HEK293 (cell line): Measurements from ENCODE around the gene HOXB9.

Experiments used
- GLIS1 ChIP-seq: fragments of 450-650 bp; formaldehyde crosslinking; IDR thresholded peaks from 2 replicates; pipeline ENCODE4 v1.5.1; 2016; ENCODE audit warnings: missing biosample characterization, missing genetic modification characterization
- MZF1 ChIP-seq: fragments of 450-650 bp; formaldehyde crosslinking; IDR thresholded peaks from 2 replicates; pipeline ENCODE4 v1.5.1; 2017; ENCODE audit warnings: missing biosample characterization, missing genetic modification characterization, borderline replicate concordance
- PRDM1 ChIP-seq: fragments of 450-650 bp; formaldehyde crosslinking; IDR thresholded peaks from 2 replicates; pipeline ENCODE4; 2016; ENCODE audit warnings: missing biosample characterization, missing genetic modification characterization
- SALL2 ChIP-seq: fragments of 450-650 bp; formaldehyde crosslinking; IDR thresholded peaks from 2 replicates; pipeline ENCODE4 v1.5.0; 2017; ENCODE audit warnings: missing biosample characterization, mild to moderate bottlenecking, missing genetic modification characterization, borderline replicate concordance
- SP3 ChIP-seq: fragments of 450-650 bp; formaldehyde crosslinking; IDR thresholded peaks from 2 replicates; pipeline ENCODE4 v1.5.1; 2016; ENCODE audit warnings: missing biosample characterization, missing genetic modification characterization
- TRIM28 ChIP-seq: IDR thresholded peaks from 2 replicates; pipeline ENCODE4 v1.6.1; 2011; ENCODE audit warnings: low read length, control low read depth, borderline replicate concordance
- ZBTB8A ChIP-seq: fragments of 450-650 bp; formaldehyde crosslinking; IDR thresholded peaks from 2 replicates; pipeline ENCODE4 v1.5.1; 2016; ENCODE audit warnings: missing biosample characterization, missing genetic modification characterization
- ZEB2 ChIP-seq: fragments of 450-650 bp; formaldehyde crosslinking; IDR thresholded peaks from 2 replicates; pipeline ENCODE4 v1.5.1; 2016; ENCODE audit warnings: missing biosample characterization, missing genetic modification characterization
- ZNF138 ChIP-seq: fragments of 450-650 bp; formaldehyde crosslinking; IDR thresholded peaks from 2 replicates; pipeline ENCODE4 v1.5.1; 2016; ENCODE audit warnings: missing biosample characterization, missing genetic modification characterization, borderline replicate concordance
- ZNF2 ChIP-seq: fragments of 450-650 bp; formaldehyde crosslinking; IDR thresholded peaks from 2 replicates; pipeline ENCODE4 v1.5.1; 2016; ENCODE audit warnings: missing biosample characterization, missing genetic modification characterization
- ZNF223 ChIP-seq: fragments of 450-650 bp; formaldehyde crosslinking; IDR thresholded peaks from 2 replicates; pipeline ENCODE4 v1.5.1; 2016; ENCODE audit warnings: missing biosample characterization, missing genetic modification characterization
- ZNF391 ChIP-seq: fragments of 450-650 bp; formaldehyde crosslinking; IDR thresholded peaks from 2 replicates; pipeline ENCODE4 v1.5.1; 2016; ENCODE audit warnings: low read depth, missing biosample characterization, missing genetic modification characterization, borderline replicate concordance
- ZNF433 ChIP-seq: fragments of 450-650 bp; formaldehyde crosslinking; IDR thresholded peaks from 2 replicates; pipeline ENCODE4 v1.5.1; 2016; ENCODE audit warnings: missing biosample characterization, missing genetic modification characterization, low read depth
- ZNF48 ChIP-seq: fragments of 450-650 bp; formaldehyde crosslinking; IDR thresholded peaks from 2 replicates; pipeline ENCODE4 v1.5.1; 2016; ENCODE audit warnings: missing biosample characterization, missing genetic modification characterization
- ZNF561 ChIP-seq: fragments of 450-650 bp; IDR thresholded peaks from 2 replicates; pipeline ENCODE4 v1.5.1; 2018; ENCODE audit warnings: missing biosample characterization, missing genetic modification characterization, borderline replicate concordance
- ZNF600 ChIP-seq: fragments of 450-650 bp; formaldehyde crosslinking; IDR thresholded peaks from 2 replicates; pipeline ENCODE4 v1.5.1; 2016; ENCODE audit warnings: missing biosample characterization, missing genetic modification characterization
- ZNF76 ChIP-seq: fragments of 450-650 bp; formaldehyde crosslinking; IDR thresholded peaks from 2 replicates; pipeline ENCODE4; 2016; ENCODE audit warnings: low read depth, missing biosample characterization, missing genetic modification characterization, borderline replicate concordance
- ZNF776 ChIP-seq: fragments of 450-650 bp; formaldehyde crosslinking; IDR thresholded peaks from 2 replicates; pipeline ENCODE4 v1.5.0; 2017; ENCODE audit warnings: missing biosample characterization, missing genetic modification characterization, borderline replicate concordance
- ZNF843 ChIP-seq: fragments of 450-650 bp; formaldehyde crosslinking; IDR thresholded peaks from 2 replicates; pipeline ENCODE4 v1.5.1; 2016; ENCODE audit warnings: missing biosample characterization, missing genetic modification characterization
- TF ChIP-seq, protein P1 (sequence below): fragments of 450-650 bp; formaldehyde crosslinking; IDR thresholded peaks from 2 replicates; pipeline ENCODE4 v1.5.1; 2016; ENCODE audit warnings: missing biosample characterization, missing genetic modification characterization
- TF ChIP-seq, protein P2 (sequence below): fragments of 450-650 bp; formaldehyde crosslinking; optimal IDR thresholded peaks from 2 replicates; pipeline ENCODE3; 2016; ENCODE audit warnings: missing biosample characterization, mild to moderate bottlenecking, missing genetic modification characterization
- TF ChIP-seq, protein P3 (sequence below): fragments of 450-650 bp; IDR thresholded peaks from 2 replicates; pipeline ENCODE4 v1.5.1; 2018; ENCODE audit warnings: missing biosample characterization, mild to moderate bottlenecking, missing genetic modification characterization
- TF ChIP-seq, protein P4 (sequence below): fragments of 450-650 bp; formaldehyde crosslinking; IDR thresholded peaks from 2 replicates; pipeline ENCODE4; 2016; ENCODE audit warnings: missing biosample characterization, missing genetic modification characterization
- TF ChIP-seq, protein P5 (sequence below): fragments of 450-650 bp; formaldehyde crosslinking; IDR thresholded peaks from 2 replicates; pipeline ENCODE4 v1.5.1; 2017; ENCODE audit warnings: missing biosample characterization, missing genetic modification characterization
- TF ChIP-seq, protein P6 (sequence below): fragments of 450-650 bp; formaldehyde crosslinking; conservative IDR thresholded peaks from 2 replicates; pipeline ENCODE4 v1.5.1; 2016; ENCODE audit warnings: low read depth, missing biosample characterization, missing genetic modification characterization
- TF ChIP-seq, protein P7 (sequence below): fragments of 450-650 bp; formaldehyde crosslinking; IDR thresholded peaks from 2 replicates; pipeline ENCODE4 v1.5.1; 2016; ENCODE audit warnings: missing biosample characterization, missing genetic modification characterization

HOXB9 gene

DNA sequence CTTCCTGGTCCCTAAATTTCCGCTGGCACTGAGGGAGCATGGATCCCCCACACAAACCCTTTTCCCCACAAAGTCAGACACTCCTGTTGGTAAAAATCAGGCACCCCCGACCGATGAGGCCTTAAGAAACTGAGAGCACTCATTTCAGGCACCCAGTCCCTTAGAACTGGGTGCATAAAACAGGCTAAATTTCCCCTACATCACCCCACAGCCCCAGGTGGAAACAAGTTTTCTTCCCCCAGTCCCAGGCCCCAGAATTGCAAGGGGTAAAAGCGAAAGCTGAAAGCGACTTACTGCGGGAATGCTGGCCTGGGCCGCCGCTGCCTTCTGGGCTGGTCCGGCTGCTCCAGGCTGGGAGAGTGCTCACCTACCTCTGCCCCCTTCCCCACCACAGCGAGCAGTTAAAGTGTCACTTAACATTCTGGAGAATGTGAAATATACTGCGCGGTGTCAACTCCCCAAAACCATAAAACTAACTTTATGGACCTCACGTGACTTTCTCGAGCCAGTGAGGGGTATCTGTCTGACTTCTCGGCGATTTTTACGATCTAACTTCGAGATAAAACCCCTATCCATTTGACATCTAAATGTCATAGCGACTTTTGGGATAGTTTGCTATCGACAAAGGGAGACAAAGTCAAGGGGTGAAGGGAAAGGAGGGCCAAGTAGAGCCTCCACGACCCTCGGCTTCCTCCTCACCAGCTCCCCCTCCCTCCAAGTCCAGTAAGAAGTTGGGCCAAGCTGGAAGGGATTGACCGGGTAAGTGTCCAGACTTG, 36.1 kb downstream of the HOXB9 start, which contains the start of gene HOXB3 (continued):
- TF ChIP-seq ZNF776 (tag by site-specific recombination) (no peak), ZNF561 (tag by site-specific recombination) (peak; percentile 88), PRDM1 (tag by site-specific recombination) (peak; percentile 97), ZNF843 (tag by site-specific recombination) (peak; percentile 99), SP3 (tag by site-specific recombination) (peak; percentile 8; the same call in 1 of the 2 replicates), ZEB2 (tag by site-specific recombination) (peak; percentile 93), ZNF2 (tag by site-specific recombination) (peak; percentile 57), ZBTB8A (tag by site-specific recombination) (peak; percentile 39), ZNF223 (no peak), ZNF48 (no peak), ZNF138 (no peak), ZNF433 (no peak), ZNF76 (peak; percentile 41; the same call in 1 of the 2 replicates), MZF1 (tag by site-specific recombination) (peak; percentile 98), ZNF391 (tag by site-specific recombination) (peak; percentile 67), SALL2 (tag by site-specific recombination) (no peak), ZNF600 (peak; percentile 69), GLIS1 (tag by site-specific recombination) (peak; percentile 86), TRIM28 (peak; percentile 71; the same call in 1 of the 2 replicates)
- TF ChIP-seq, protein P1, sequence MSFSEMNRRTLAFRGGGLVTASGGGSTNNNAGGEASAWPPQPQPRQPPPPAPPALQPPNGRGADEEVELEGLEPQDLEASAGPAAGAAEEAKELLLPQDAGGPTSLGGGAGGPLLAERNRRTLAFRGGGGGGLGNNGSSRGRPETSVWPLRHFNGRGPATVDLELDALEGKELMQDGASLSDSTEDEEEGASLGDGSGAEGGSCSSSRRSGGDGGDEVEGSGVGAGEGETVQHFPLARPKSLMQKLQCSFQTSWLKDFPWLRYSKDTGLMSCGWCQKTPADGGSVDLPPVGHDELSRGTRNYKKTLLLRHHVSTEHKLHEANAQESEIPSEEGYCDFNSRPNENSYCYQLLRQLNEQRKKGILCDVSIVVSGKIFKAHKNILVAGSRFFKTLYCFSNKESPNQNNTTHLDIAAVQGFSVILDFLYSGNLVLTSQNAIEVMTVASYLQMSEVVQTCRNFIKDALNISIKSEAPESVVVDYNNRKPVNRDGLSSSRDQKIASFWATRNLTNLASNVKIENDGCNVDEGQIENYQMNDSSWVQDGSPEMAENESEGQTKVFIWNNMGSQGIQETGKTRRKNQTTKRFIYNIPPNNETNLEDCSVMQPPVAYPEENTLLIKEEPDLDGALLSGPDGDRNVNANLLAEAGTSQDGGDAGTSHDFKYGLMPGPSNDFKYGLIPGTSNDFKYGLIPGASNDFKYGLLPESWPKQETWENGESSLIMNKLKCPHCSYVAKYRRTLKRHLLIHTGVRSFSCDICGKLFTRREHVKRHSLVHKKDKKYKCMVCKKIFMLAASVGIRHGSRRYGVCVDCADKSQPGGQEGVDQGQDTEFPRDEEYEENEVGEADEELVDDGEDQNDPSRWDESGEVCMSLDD (tag by site-specific recombination): peak; percentile 66
- TF ChIP-seq, protein P2, sequence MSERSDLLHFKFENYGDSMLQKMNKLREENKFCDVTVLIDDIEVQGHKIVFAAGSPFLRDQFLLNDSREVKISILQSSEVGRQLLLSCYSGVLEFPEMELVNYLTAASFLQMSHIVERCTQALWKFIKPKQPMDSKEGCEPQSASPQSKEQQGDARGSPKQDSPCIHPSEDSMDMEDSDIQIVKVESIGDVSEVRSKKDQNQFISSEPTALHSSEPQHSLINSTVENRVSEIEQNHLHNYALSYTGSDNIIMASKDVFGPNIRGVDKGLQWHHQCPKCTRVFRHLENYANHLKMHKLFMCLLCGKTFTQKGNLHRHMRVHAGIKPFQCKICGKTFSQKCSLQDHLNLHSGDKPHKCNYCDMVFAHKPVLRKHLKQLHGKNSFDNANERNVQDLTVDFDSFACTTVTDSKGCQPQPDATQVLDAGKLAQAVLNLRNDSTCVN (tag by site-specific recombination): peak; percentile 25
- TF ChIP-seq, protein P3, sequence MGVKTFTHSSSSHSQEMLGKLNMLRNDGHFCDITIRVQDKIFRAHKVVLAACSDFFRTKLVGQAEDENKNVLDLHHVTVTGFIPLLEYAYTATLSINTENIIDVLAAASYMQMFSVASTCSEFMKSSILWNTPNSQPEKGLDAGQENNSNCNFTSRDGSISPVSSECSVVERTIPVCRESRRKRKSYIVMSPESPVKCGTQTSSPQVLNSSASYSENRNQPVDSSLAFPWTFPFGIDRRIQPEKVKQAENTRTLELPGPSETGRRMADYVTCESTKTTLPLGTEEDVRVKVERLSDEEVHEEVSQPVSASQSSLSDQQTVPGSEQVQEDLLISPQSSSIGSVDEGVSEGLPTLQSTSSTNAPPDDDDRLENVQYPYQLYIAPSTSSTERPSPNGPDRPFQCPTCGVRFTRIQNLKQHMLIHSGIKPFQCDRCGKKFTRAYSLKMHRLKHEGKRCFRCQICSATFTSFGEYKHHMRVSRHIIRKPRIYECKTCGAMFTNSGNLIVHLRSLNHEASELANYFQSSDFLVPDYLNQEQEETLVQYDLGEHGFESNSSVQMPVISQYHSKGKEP (tag by site-specific recombination): peak; percentile 41; the same call in 1 of the 2 replicates
- TF ChIP-seq, protein P4, sequence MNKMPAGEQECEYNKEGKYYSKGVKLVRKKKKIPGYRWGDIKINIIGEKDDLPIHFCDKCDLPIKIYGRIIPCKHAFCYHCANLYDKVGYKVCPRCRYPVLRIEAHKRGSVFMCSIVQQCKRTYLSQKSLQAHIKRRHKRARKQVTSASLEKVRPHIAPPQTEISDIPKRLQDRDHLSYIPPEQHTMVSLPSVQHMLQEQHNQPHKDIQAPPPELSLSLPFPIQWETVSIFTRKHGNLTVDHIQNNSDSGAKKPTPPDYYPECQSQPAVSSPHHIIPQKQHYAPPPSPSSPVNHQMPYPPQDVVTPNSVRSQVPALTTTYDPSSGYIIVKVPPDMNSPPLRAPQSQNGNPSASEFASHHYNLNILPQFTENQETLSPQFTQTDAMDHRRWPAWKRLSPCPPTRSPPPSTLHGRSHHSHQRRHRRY: 0 out of 2 replicates have a peak, but pooled peaks have one; percentile 12
- TF ChIP-seq, protein P5, sequence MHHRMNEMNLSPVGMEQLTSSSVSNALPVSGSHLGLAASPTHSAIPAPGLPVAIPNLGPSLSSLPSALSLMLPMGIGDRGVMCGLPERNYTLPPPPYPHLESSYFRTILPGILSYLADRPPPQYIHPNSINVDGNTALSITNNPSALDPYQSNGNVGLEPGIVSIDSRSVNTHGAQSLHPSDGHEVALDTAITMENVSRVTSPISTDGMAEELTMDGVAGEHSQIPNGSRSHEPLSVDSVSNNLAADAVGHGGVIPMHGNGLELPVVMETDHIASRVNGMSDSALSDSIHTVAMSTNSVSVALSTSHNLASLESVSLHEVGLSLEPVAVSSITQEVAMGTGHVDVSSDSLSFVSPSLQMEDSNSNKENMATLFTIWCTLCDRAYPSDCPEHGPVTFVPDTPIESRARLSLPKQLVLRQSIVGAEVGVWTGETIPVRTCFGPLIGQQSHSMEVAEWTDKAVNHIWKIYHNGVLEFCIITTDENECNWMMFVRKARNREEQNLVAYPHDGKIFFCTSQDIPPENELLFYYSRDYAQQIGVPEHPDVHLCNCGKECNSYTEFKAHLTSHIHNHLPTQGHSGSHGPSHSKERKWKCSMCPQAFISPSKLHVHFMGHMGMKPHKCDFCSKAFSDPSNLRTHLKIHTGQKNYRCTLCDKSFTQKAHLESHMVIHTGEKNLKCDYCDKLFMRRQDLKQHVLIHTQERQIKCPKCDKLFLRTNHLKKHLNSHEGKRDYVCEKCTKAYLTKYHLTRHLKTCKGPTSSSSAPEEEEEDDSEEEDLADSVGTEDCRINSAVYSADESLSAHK (tag by site-specific recombination): peak; percentile 95
- TF ChIP-seq, protein P6, sequence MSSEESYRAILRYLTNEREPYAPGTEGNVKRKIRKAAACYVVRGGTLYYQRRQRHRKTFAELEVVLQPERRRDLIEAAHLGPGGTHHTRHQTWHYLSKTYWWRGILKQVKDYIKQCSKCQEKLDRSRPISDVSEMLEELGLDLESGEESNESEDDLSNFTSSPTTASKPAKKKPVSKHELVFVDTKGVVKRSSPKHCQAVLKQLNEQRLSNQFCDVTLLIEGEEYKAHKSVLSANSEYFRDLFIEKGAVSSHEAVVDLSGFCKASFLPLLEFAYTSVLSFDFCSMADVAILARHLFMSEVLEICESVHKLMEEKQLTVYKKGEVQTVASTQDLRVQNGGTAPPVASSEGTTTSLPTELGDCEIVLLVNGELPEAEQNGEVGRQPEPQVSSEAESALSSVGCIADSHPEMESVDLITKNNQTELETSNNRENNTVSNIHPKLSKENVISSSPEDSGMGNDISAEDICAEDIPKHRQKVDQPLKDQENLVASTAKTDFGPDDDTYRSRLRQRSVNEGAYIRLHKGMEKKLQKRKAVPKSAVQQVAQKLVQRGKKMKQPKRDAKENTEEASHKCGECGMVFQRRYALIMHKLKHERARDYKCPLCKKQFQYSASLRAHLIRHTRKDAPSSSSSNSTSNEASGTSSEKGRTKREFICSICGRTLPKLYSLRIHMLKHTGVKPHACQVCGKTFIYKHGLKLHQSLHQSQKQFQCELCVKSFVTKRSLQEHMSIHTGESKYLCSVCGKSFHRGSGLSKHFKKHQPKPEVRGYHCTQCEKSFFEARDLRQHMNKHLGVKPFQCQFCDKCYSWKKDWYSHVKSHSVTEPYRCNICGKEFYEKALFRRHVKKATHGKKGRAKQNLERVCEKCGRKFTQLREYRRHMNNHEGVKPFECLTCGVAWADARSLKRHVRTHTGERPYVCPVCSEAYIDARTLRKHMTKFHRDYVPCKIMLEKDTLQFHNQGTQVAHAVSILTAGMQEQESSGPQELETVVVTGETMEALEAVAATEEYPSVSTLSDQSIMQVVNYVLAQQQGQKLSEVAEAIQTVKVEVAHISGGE (tag by site-specific recombination): peak; percentile 39
- TF ChIP-seq, protein P7, sequence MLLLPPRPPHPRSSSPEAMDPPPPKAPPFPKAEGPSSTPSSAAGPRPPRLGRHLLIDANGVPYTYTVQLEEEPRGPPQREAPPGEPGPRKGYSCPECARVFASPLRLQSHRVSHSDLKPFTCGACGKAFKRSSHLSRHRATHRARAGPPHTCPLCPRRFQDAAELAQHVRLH (tag by site-specific recombination): peak; percentile 96
